Stomach (tissue), 9 donors: ENCODE data around the gene SLC24A4. TPM values are rescaled to one million over a fixed set of nuclear protein-coding genes. Genes with fewer than 3 reads are reported as not detected.

ENCODE experiments used
- DNase-seq, 2 donors: peaks; one replicate each; pipeline versions ENCODE4 v3.0.0 to v3.0.0-alpha.2; 2013 to 2019
- H3K27ac ChIP-seq, 5 donors: fragments of 200-600 bp in 4 of 5; sonication (generic) in 4 of 5; one replicate each; pipeline ENCODE4 v1.5.1; 2013 to 2019; ENCODE audit warnings: mild to moderate bottlenecking in 1 of 5, moderate library complexity in 1 of 5
- H3K27me3 ChIP-seq, 3 donors: fragments of 200-600 bp; sonication (generic); one replicate each; pipeline ENCODE4 v1.5.1; 2017 to 2019; ENCODE audit warnings: mixed run types in 1 of 3
- H3K36me3 ChIP-seq, 4 donors: fragments of 200-600 bp; sonication (generic); 1 replicate in 3 of 4; 2 replicates in 1 of 4; pipeline ENCODE4 v1.5.1; 2016 to 2019
- H3K4me1 ChIP-seq, 4 donors: fragments of 200-600 bp; sonication (generic); one replicate each; pipeline ENCODE4 v1.5.1; 2016 to 2019
- H3K4me3 ChIP-seq, 4 donors: fragments of 200-600 bp; sonication (generic) in 3 of 4; one replicate each; pipeline ENCODE4 v1.5.1; 2016 to 2019; ENCODE audit warnings: mild to moderate bottlenecking in 1 of 4
- H3K9me3 ChIP-seq, 4 donors: fragments of 200-600 bp; sonication (generic); one replicate each; pipeline ENCODE4 v1.5.1; 2016 to 2019
- EP300 ChIP-seq: sonication (generic); formaldehyde crosslinking; IDR thresholded peaks from one replicate; pipeline ENCODE4 v1.6.1; 2017; ENCODE audit warnings: antibody characterized with exemption
- POLR2A ChIP-seq, 4 donors: fragments of 450-650 bp; IDR thresholded peaks; one replicate each; pipeline ENCODE4 v1.6.1; 2016; ENCODE audit warnings: antibody characterized with exemption in 4 of 4, control low read depth in 2 of 4, mild to moderate bottlenecking in 1 of 4, moderate library complexity in 1 of 4
- POLR2AphosphoS5 ChIP-seq, 3 donors: sonication (generic); formaldehyde crosslinking; IDR thresholded peaks; one replicate each; pipeline ENCODE4 v1.6.1; 2016; ENCODE audit warnings: antibody characterized with exemption in 3 of 3
- WGBS, 5 donors: extraction: QIAGEN DNeasy Blood & Tissue Kit in 3 of 5; methylation state at CpG; one replicate each; pipeline versions ENCODE4 v1.1.5 to v1.1.7; 2013 to 2018; 5-methylcytosine and 5-hydroxymethylcytosine counted together
- intact Hi-C: fragments of 100-400 bp; cut with DNase I; formaldehyde crosslinking; loops from one replicate; pipeline ENCODE4 v1.15.1; 2023; ENCODE audit warnings: low total_unique reads
- polyA plus RNA-seq, 3 donors: library from polyadenylated mRNA; stranded (reverse); fragments of 200-250 nt; gene quantifications; one replicate each; pipeline ENCODE4 v1.2.3, GENCODE V29; 2013
- total RNA-seq, 5 donors: library from RNA; depleted of rRNA; stranded (reverse); fragments of >200 nt; gene quantifications; one replicate each; pipeline versions ENCODE4 v1.1.0 to v1.2.3, GENCODE V29; 2014 to 2016
- TF ChIP-seq, protein P1 (sequence below), 7 experiments: fragments of 450-650 bp in 4 of 7; fragments of 200-600 bp in 3 of 7; sonication (generic) in 3 of 7; IDR thresholded peaks; one replicate each; pipeline ENCODE4 v1.5.1; 2016 to 2019; ENCODE audit warnings: antibody characterized with exemption in 7 of 7, control low read depth in 2 of 7, mild to moderate bottlenecking in 1 of 7
- donor health status: healthy with polysubstance abuse.
- donor health status: Bipolar disorder and iron deficiency.
- donor health status: healthy.

Gene SLC24A4
- total and polyA plus RNA-seq, 8 donors = 0.08 to 0.92 (median 0.38) TPM; not detected in 4

DNA sequence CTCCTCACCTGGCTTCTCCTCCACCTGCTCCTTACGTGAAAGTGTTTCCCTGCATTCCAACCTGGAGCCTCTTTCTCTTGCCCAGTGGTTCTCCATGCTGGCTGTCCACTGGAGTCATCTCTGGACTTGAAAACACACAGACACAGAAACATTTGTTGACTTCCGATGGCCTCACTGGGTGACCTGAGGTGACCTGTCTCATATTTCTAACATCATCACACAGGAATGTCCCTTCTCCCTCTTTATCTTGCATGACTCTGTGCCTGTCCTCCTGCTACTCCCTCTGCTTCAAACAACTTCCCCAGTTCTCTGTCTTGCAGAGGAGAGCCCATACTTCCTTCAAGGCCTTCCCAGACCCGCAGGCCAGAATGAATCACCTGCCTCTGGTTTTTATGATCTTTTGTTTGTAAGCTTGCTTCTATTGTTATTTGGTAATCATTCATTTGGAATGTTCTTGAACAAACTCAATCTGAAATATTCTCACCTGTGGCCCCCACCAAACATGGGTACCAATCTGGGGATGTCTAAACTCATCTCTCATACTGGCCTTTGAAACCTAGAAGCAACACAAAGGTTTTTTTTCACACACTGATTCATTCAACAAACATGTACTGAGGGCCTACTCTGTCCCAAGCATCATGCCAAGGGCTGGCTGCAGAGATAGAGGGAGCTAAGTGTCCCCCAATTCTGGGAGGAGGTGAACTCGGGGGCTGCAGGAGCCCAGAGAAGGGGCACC is 181.0 kb downstream of the SLC24A4 start:
- Histone ChIP-seq H3K4me3 (no peak overlapping the region), H3K27ac (no peak overlapping the region), H3K4me1 (peaks cover 0 to 8% (median 0%) of the 10 kb centered on the region in 4 donors), H3K27me3 (peaks cover 0 to 5% (median 0%) of the 10 kb centered on the region in 3 donors), H3K36me3 (no peaks in the 10 kb centered on the region), H3K9me3 (no peaks in the 10 kb centered on the region)
- WGBS, 5 donors = 67 to 72% (median 70%) methylated on average over 4 of the region's 4 CpGs
- intact Hi-C loops = no loop called here
- TF ChIP-seq POLR2A (IDR thresholded peaks at IDR 0.05) (no peak), POLR2AphosphoS5 (IDR thresholded peaks at IDR 0.05) (no peak), EP300 (no peak)
- TF ChIP-seq, protein P1, sequence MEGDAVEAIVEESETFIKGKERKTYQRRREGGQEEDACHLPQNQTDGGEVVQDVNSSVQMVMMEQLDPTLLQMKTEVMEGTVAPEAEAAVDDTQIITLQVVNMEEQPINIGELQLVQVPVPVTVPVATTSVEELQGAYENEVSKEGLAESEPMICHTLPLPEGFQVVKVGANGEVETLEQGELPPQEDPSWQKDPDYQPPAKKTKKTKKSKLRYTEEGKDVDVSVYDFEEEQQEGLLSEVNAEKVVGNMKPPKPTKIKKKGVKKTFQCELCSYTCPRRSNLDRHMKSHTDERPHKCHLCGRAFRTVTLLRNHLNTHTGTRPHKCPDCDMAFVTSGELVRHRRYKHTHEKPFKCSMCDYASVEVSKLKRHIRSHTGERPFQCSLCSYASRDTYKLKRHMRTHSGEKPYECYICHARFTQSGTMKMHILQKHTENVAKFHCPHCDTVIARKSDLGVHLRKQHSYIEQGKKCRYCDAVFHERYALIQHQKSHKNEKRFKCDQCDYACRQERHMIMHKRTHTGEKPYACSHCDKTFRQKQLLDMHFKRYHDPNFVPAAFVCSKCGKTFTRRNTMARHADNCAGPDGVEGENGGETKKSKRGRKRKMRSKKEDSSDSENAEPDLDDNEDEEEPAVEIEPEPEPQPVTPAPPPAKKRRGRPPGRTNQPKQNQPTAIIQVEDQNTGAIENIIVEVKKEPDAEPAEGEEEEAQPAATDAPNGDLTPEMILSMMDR (IDR thresholded peaks at IDR 0.05) = no peak
- DNase-seq = no peak

DNA sequence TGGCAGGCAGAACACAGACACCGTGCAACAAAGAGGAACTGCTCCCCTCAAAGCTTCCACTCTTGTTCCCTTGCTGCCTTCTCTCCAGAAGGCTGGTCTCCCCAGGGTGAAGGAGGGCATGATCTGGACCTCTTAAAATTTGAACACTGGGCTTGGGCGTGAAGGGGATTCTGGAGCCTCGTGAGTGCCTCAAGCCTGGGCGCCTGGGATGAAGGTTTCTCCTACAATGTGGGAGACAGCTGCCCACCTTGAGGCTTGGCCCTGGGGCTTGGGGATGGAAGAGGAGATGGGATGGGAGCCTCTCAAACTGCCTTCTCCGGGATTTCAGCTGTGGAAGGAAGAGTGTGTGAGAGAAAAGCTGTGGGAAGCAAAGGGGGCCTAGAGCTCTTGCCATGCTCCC is 182.9 kb downstream of the SLC24A4 start:
- peaks cover 0 to 8% (median 0%) of the 10 kb centered on the region in 4 donors for H3K4me1 ChIP-seq
- H3K9me3 ChIP-seq = no peaks in the 10 kb centered on the region
- DNase-seq = no peak
- no peak overlapping the region for H3K4me3 ChIP-seq
- H3K27ac ChIP-seq = no peak overlapping the region
- intact Hi-C loops = no loop called here
- WGBS, 5 donors = 89 to 96% (median 95%) methylated on average over 5 of the region's 5 CpGs
- TF ChIP-seq EP300 (no peak), POLR2AphosphoS5 (IDR thresholded peaks at IDR 0.05) (no peak), POLR2A (IDR thresholded peaks at IDR 0.05) (no peak)
- TF ChIP-seq, protein P1 (IDR thresholded peaks at IDR 0.05) = no peak
- H3K27me3 ChIP-seq = no peaks in the 10 kb centered on the region
- no peaks in the 10 kb centered on the region for H3K36me3 ChIP-seq

DNA sequence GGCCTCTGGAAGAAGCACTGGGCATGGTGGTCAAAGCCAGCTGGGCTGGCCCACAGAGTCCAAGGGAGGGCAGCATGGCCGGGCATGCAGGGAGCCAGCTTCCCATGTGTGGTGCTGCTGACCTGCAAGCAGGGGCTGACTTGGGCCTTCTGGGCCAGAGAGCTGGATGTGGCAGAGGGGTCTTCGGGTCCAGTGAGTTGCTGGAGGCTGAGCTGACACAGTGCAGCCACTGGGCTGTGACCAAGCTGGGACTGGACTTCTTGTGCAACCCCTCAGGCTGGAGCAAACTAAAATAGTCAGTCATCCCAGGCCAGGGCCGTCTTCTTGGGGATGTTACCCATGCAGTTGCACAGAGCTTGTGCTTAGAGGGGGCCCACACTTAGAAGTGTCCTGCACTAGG is 183.3 kb downstream of the SLC24A4 start:
- no peak for TF ChIP-seq POLR2AphosphoS5 (IDR thresholded peaks at IDR 0.05)
- TF ChIP-seq, protein P1 (IDR thresholded peaks at IDR 0.05) = no peak
- TF ChIP-seq POLR2A (IDR thresholded peaks at IDR 0.05) = no peak
- TF ChIP-seq EP300 = no peak
- WGBS, 5 donors = 73 to 92% (median 79%) methylated on average over 2 to 3 of the region's 3 CpGs
- Histone ChIP-seq H3K9me3 (no peaks in the 10 kb centered on the region), H3K27me3 (no peaks in the 10 kb centered on the region), H3K27ac (no peak overlapping the region), H3K4me1 (peaks cover 0 to 11% (median 2%) of the 10 kb centered on the region in 4 donors), H3K36me3 (no peaks in the 10 kb centered on the region), H3K4me3 (no peak overlapping the region)
- intact Hi-C loops = no loop called here
- no peak for DNase-seq

DNA sequence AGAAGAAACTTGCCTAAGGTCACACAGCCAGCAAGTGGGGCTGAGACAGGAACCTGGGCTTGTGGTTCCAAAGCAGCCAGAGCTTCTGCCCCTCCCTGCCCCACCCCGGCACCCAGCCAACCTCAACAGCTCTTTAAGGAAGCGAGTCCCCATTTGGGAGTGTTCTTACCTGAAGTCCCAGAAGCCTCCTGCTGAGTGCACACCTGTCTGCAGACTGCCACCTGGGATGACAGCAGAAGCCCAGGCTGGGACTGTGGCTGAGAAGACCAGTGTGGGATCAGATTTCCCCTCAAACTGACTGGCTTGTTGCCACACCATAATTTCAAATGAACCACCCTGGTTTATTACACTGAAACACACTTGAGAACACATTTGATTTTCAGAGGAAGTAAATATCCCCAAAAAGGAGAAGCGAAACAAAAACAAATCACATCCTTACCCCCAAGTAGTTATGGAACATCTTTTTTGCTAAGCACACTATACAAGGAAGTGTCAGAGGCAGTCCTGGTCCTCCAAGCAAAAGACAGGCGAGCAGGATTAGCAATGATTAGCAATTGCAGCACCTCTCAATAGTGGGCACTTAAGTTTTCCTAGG is 184.3 kb downstream of the SLC24A4 start:
- Histone ChIP-seq H3K4me3 (no peak overlapping the region), H3K36me3 (no peaks in the 10 kb centered on the region), H3K9me3 (no peaks in the 10 kb centered on the region), H3K27ac (no peak overlapping the region), H3K27me3 (no peaks in the 10 kb centered on the region), H3K4me1 (peaks cover 0 to 20% (median 4%) of the 10 kb centered on the region in 4 donors)
- WGBS, 5 donors = 49 to 66% (median 62%) methylated on average over 3 to 4 of the region's 4 CpGs
- DNase-seq = peak in 1 of 2 donors; percentile 34
- intact Hi-C loops = no loop called here
- TF ChIP-seq POLR2AphosphoS5 (IDR thresholded peaks at IDR 0.05) (no peak), POLR2A (IDR thresholded peaks at IDR 0.05) (no peak), EP300 (no peak)
- TF ChIP-seq, protein P1 (IDR thresholded peaks at IDR 0.05) = no peak
